ENCODE data around the gene GAS6.

GRCh38 chr13:113788413-113789135 is 75.3 kb downstream of the GAS6 start:
- no peak for TF ChIP-seq CTCF (IDR thresholded peaks at IDR 0.05)
- no peak for TF ChIP-seq POLR2AphosphoS5 (IDR thresholded peaks at IDR 0.05)

Data from gastroesophageal sphincter (tissue), 3 donors.